H9 (cell line): ENCODE data around the gene SCD5. TPM values are rescaled to one million over a fixed set of nuclear protein-coding genes. Genes with fewer than 3 reads are reported as not detected.

Source experiments
- DNase-seq: peaks from one replicate; pipeline ENCODE4 v3.0.0-alpha.2; 2017
- H2AFZ ChIP-seq: one replicate; pipeline ENCODE4 v1.6.1; 2013; ENCODE audit warnings: mild to moderate bottlenecking, low read length, control low read depth, moderate library complexity
- H2AK5ac ChIP-seq: 2 replicates; pipeline ENCODE4 v1.6.1; 2013; ENCODE audit warnings: low read length, control low read depth, mixed read lengths; ENCODE audit not compliant: insufficient read length
- H2BK120ac ChIP-seq: one replicate; pipeline ENCODE4 v1.6.1; 2013; ENCODE audit warnings: low read depth, mild to moderate bottlenecking, low read length, control low read depth, inconsistent platforms; ENCODE audit not compliant: poor library complexity, severe bottlenecking
- H2BK12ac ChIP-seq: 2 replicates; pipeline ENCODE4 v1.6.1; 2013; ENCODE audit warnings: low read length, control low read depth, mixed read lengths, low read depth; ENCODE audit not compliant: insufficient read length
- H2BK15ac ChIP-seq: 2 replicates; pipeline ENCODE4 v1.6.1; 2013; ENCODE audit warnings: low read depth, low read length, control low read depth
- H2BK20ac ChIP-seq: one replicate; pipeline ENCODE4 v1.6.1; 2013; ENCODE audit warnings: low read depth, mild to moderate bottlenecking, low read length, control low read depth, inconsistent platforms; ENCODE audit not compliant: poor library complexity, severe bottlenecking
- H2BK5ac ChIP-seq: 2 replicates; pipeline ENCODE4 v1.6.1; 2013; ENCODE audit warnings: low read length, control low read depth, mixed read lengths; ENCODE audit not compliant: insufficient read length
- H3K14ac ChIP-seq: 2 replicates; pipeline ENCODE4 v1.6.1; 2013; ENCODE audit warnings: low read length, control low read depth; ENCODE audit not compliant: insufficient read depth
- H3K18ac ChIP-seq: 2 replicates; pipeline ENCODE4 v1.6.1; 2013; ENCODE audit warnings: low read depth, mild to moderate bottlenecking, mixed read lengths, low read length, control low read depth; ENCODE audit not compliant: insufficient read length
- H3K23ac ChIP-seq: 2 replicates; pipeline ENCODE4 v1.6.1; 2013; ENCODE audit warnings: low read length, control low read depth, mixed read lengths, low read depth; ENCODE audit not compliant: insufficient read length
- H3K23me2 ChIP-seq: 2 replicates; pipeline ENCODE4 v1.6.1; 2013; ENCODE audit warnings: low read depth, mild to moderate bottlenecking, mixed read lengths, low read length, control low read depth; ENCODE audit not compliant: insufficient read length, poor library complexity, severe bottlenecking
- H3K27ac ChIP-seq: 2 replicates; pipeline ENCODE4 v1.5.1; 2013; ENCODE audit warnings: low read length, control low read depth, mixed read lengths, low read depth; ENCODE audit not compliant: insufficient read length
- H3K27me3 ChIP-seq: 2 replicates; pipeline ENCODE4 v1.6.1; 2013; ENCODE audit warnings: low read length, control low read depth, inconsistent platforms; ENCODE audit not compliant: insufficient read depth
- H3K4ac ChIP-seq: 2 replicates; pipeline ENCODE4 v1.6.1; 2013; ENCODE audit warnings: low read depth, mild to moderate bottlenecking, control low read depth, inconsistent platforms, low read length, moderate library complexity
- H3K4me1 ChIP-seq: 2 replicates; pipeline ENCODE4 v1.6.1; 2013; ENCODE audit warnings: low read length, control low read depth, inconsistent platforms; ENCODE audit not compliant: insufficient read depth
- H3K4me2 ChIP-seq: 2 replicates; pipeline ENCODE4 v1.6.1; 2013; ENCODE audit warnings: low read length, control low read depth, mixed read lengths; ENCODE audit not compliant: insufficient read length, insufficient read depth
- H3K56ac ChIP-seq: 2 replicates; pipeline ENCODE4 v1.6.1; 2013; ENCODE audit warnings: low read depth, mild to moderate bottlenecking, mixed read lengths, low read length, control low read depth; ENCODE audit not compliant: insufficient read length
- H3K79me1 ChIP-seq: 2 replicates; pipeline ENCODE4 v1.6.1; 2013; ENCODE audit warnings: low read depth, mild to moderate bottlenecking, moderate library complexity, low read length, control low read depth, inconsistent platforms; ENCODE audit not compliant: insufficient read depth, poor library complexity, severe bottlenecking
- H3K79me2 ChIP-seq: 2 replicates; pipeline ENCODE4 v1.6.1; 2013; ENCODE audit warnings: low read length, control low read depth, inconsistent platforms; ENCODE audit not compliant: insufficient read depth
- H3K9ac ChIP-seq: 2 replicates; pipeline ENCODE4 v1.6.1; 2013; ENCODE audit warnings: low read length, control low read depth, mixed read lengths; ENCODE audit not compliant: insufficient read length; ENCODE audit errors: extremely low read depth
- H3K9me3 ChIP-seq: one replicate; pipeline ENCODE4 v1.6.1; 2013; ENCODE audit warnings: low read depth, low read length, inconsistent platforms; ENCODE audit not compliant: control insufficient read depth
- H3T11ph ChIP-seq: one replicate; pipeline ENCODE4 v1.6.1; 2013; ENCODE audit warnings: mild to moderate bottlenecking, low read length, control low read depth, inconsistent platforms
- H4K20me1 ChIP-seq: one replicate; pipeline ENCODE4 v1.6.1; 2013; ENCODE audit not compliant: control insufficient read depth, insufficient read length, insufficient read depth
- H4K5ac ChIP-seq: 2 replicates; pipeline ENCODE4 v1.6.1; 2013; ENCODE audit warnings: low read depth, mild to moderate bottlenecking, mixed read lengths, low read length, control low read depth; ENCODE audit not compliant: insufficient read length
- H4K8ac ChIP-seq: replicated peaks from 2 replicates; pipeline ENCODE4 v1.6.1; 2013; ENCODE audit warnings: low read length, control low read depth, mixed read lengths, low read depth; ENCODE audit not compliant: insufficient read length
- H4K91ac ChIP-seq: 2 replicates; pipeline ENCODE4 v1.6.1; 2013; ENCODE audit warnings: low read depth, mild to moderate bottlenecking, moderate library complexity, mixed read lengths, low read length, control low read depth; ENCODE audit not compliant: insufficient read length
- H3K27ac Mint-ChIP-seq, 3 experiments: 2 replicates in 2 of 3; 3 replicates in 1 of 3; pipeline ENCODE4 v1.8.0; 2020 to 2021; ENCODE audit warnings: mixed read lengths in 3 of 3, mild to moderate bottlenecking in 1 of 3, moderate library complexity in 1 of 3
- H3K27me3 Mint-ChIP-seq: 2 replicates; pipeline ENCODE4 v1.8.0; 2021; ENCODE audit warnings: low read depth, mild to moderate bottlenecking, moderate library complexity, mixed read lengths
- H3K36me3 Mint-ChIP-seq, 3 experiments: 2 replicates in 2 of 3; 3 replicates in 1 of 3; pipeline ENCODE4 v1.8.0; 2020 to 2021; ENCODE audit warnings: low read depth in 3 of 3, mixed read lengths in 3 of 3; ENCODE audit not compliant: insufficient read depth in 1 of 3
- H3K4me1 Mint-ChIP-seq, 2 experiments: 2 replicates each; pipeline ENCODE4 v1.8.0; 2020; ENCODE audit warnings: mixed read lengths in 2 of 2
- H3K4me3 Mint-ChIP-seq, 2 experiments: 2 replicates in 1 of 2; 3 replicates in 1 of 2; pipeline ENCODE4 v1.8.0; 2020 to 2021; ENCODE audit warnings: mild to moderate bottlenecking in 2 of 2, mixed read lengths in 2 of 2, moderate library complexity in 1 of 2
- H3K9me3 Mint-ChIP-seq, 2 experiments: 2 replicates in 1 of 2; 3 replicates in 1 of 2; pipeline ENCODE4 v1.8.0; 2020; ENCODE audit warnings: mild to moderate bottlenecking in 2 of 2, mixed read lengths in 2 of 2, moderate library complexity in 1 of 2
- CTCF ChIP-seq: fragments of 200-600 bp; sonication (generic); conservative IDR thresholded peaks from 3 replicates; pipeline ENCODE4 v1.8.0; 2021; ENCODE audit warnings: antibody characterized with exemption, mild to moderate bottlenecking
- WGBS: extraction: QIAGEN DNeasy Blood & Tissue Kit; methylation state at CpG from one replicate; pipeline ENCODE4 v1.1.7; 2013; ENCODE audit warnings: missing lambda C conversion rate, low lambda C conversion rate, mixed read lengths; ENCODE audit not compliant: insufficient read length; ENCODE audit errors: extremely low coverage; 5-methylcytosine and 5-hydroxymethylcytosine counted together
- total RNA-seq: library from RNA; stranded (reverse); gene quantifications from 2 replicates; pipeline ENCODE4 v1.2.1, GENCODE V29; 2021

SCD5 gene
- total RNA-seq, 1 experiment from 2014 or later, result 0.68 TPM

GRCh38 chr4:82624819-82625218 lies 173.8 kb downstream of the SCD5 start:
- peaks cover 8% of the 10 kb centered on the region for H3K27me3 Mint-ChIP-seq

More at GRCh38 chr4:82624819-82625218, 173.8 kb downstream of the SCD5 start:
- H3K27ac Mint-ChIP-seq, result no peak overlapping the region
- H2BK12ac ChIP-seq, result no peak overlapping the region
- H3K4me1 ChIP-seq, result no peaks in the 10 kb centered on the region
- peaks cover 3 to 9% of the 10 kb centered on the region in 2 experiments; a peak in 3 of 4 replicates for H3K4me1 Mint-ChIP-seq
- no peaks in the 10 kb centered on the region for H3K79me1 ChIP-seq
- WGBS, result no CpG with 5 or more reads among the region's 4 CpGs
- H2BK5ac ChIP-seq, result no peak overlapping the region
- no peak overlapping the region for H4K91ac ChIP-seq
- H3K23me2 ChIP-seq, result no peaks in the 10 kb centered on the region
- H4K20me1 ChIP-seq, result no peaks in the 10 kb centered on the region
- H4K8ac ChIP-seq, result no peak overlapping the region
- H3K4me2 ChIP-seq, result no peak overlapping the region
- no peak overlapping the region for H2BK20ac ChIP-seq
- no peak overlapping the region for H2AFZ ChIP-seq
- TF ChIP-seq CTCF, result no peak
- no peak overlapping the region for H3K18ac ChIP-seq
- H3K23ac ChIP-seq, result no peak overlapping the region
- no peak for DNase-seq
- H3K9me3 ChIP-seq, result no peaks in the 10 kb centered on the region
- H3K27ac ChIP-seq, result no peak overlapping the region
- no peak overlapping the region for H3K14ac ChIP-seq
- no peak overlapping the region for H2AK5ac ChIP-seq
- H3K36me3 Mint-ChIP-seq, result no peaks in the 10 kb centered on the region; a peak in 1 of 7 replicates
- H3K79me2 ChIP-seq, result no peaks in the 10 kb centered on the region
- H3K4ac ChIP-seq, result no peak overlapping the region
- H3K56ac ChIP-seq, result no peak overlapping the region
- no peak overlapping the region for H2BK120ac ChIP-seq
- H3T11ph ChIP-seq, result no peak overlapping the region
- no peak overlapping the region for H4K5ac ChIP-seq
- H3K9ac ChIP-seq, result no peak overlapping the region
- H3K27me3 ChIP-seq, result no peaks in the 10 kb centered on the region
- no peaks in the 10 kb centered on the region for H3K9me3 Mint-ChIP-seq
- H2BK15ac ChIP-seq, result no peak overlapping the region
- no peak overlapping the region for H3K4me3 Mint-ChIP-seq
